Activated CD4-positive, alpha-beta T cell treated with anti-CD3 and anti-CD28 coated beads, Interleukin-2, amount 50 U/mL, for 24 hours (primary cell): ENCODE measurements around the gene ENSA.
"Not testable (repeated sequence)": the region's sequence is repeated elsewhere in the genome, so short reads cannot be mapped to it uniquely, and the experiment has no call there.

Experiments
- DNase-seq, 2 donors: peaks; one replicate each; pipeline ENCODE4 v3.0.0-alpha.2; 2020; ENCODE audit warnings: low read depth in 1 of 2, low spot score in 1 of 2

The ENSA gene

DNA sequence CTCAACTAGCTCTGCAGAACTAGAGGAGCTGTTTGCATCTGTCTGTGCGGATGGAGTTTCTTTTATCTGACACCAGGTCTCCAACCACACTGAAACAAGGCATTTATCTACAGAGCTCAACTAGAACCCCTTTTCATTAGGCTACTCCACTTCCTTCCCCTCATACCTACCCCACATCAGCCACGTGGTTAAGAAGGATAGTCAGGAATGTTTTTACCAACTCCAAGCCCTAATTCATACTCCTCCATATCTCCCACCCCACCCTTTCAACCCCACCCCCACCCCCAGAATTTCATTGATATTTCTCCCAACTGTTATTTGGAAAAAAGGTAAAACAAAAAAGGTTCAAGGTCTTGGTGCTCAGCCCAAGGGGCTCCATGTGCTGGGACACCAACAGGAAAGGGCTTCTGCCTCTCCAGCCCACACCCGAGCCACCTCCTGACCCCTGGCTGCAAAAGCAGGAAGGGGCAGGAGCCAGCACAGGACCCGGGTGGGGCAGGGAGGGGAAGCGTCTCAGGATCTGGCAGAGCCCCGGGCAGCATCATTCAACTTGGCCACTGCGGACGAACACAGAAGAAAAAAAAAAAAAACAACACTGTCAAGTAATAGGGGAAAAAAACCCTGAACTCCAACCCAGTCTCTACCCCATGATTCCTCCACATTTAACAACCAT lies 7.0 kb downstream of the ENSA start:
- DNase-seq: no peak

DNA sequence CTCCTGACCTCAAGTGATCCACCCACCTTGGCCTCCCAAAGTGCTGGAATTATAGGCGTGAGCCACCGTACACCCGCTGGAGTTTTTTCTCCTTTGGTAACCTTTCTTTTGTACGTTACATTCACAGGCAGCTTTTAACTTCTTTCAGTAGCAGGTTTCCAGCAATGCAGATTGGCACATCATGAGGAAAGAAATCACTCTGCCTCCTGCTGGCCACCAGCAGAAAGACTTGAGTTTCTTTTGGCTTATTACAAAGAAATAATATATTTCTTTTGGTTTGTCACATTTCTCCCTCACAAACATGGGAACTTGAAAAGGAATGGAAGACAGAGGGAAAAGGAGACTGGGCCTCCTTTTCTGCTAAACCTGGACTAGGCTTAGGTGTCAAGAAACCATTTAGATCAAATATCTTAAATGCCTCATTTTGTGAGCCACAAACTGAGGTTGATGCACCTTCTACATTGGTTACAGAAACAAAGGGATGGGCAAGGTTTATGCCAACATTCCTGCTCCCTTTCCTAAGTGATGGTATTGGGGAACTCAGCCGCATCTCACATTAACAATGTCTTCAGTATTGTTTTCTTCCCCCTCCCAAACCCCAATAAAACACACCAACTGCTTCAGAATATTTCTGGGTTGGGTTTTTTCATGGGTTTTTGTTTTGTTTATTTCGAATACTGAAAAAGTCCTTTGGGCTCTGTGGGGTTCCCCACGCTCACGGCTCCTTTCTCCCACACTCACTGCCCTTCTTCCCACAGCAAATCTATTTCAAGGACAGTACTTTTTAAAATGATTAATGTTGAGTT lies 7.7 kb downstream of the ENSA start:
- DNase-seq: peak in 1 of 2 donors; percentile 49

- DNase-seq: no peak
These were observed 8.5 kb downstream of the ENSA start for GRCh38 chr1:150620919-150621318.

- DNase-seq: no peak
These were observed 9.6 kb downstream of the ENSA start for GRCh38 chr1:150619576-150620509.

DNA sequence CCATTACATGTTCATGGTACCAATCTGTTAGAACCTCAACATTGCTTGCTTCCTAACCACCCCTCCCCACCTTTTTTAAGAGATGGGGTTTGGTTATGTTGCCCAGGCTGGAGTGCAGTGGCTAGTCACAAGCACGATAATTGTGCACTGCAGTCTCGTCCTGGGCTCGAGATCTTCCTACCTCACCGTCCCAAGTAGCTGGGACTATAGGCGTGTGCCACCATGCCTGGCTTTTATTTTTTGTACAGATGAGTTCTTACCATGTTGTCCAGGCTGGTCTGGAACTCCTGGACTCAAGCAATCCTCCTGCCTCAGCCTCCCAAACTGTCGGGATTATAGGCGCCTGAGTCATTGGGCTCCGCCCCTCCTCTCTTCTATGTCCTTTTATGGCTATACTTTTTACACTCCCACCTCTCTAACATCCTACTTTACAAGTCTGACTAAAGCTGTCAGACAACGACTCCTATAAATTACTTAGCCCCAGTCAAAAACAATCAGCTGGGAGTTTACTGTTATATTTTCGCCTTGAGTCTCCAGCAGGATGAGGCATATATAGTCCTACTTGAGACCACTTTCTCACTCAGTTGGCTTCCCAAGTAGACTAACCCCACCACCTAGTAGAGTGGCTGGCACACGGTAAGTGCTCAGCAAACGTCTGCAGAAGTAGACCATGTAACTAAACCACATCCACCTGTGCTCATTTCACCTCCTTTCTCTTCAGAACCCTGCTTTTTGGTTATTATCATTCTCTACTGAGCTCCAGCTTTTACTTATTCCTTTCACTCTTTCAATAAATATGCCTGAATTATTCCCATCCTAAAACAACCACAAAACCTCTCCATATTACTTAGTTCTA lies 13.8 kb downstream of the ENSA start:
- no peak for DNase-seq

GRCh38 chr1:150613061-150613920 lies 16.1 kb downstream of the ENSA start:
- DNase-seq: peak in 1 of 2 donors; percentile 60

- DNase-seq: no peak
These were observed 17.4 kb downstream of the ENSA start for GRCh38 chr1:150612014-150612345.

- DNase-seq: no peak
These were observed 18.8 kb downstream of the ENSA start for GRCh38 chr1:150610576-150610975.

- DNase-seq: no peak
These were observed 19.7 kb downstream of the ENSA start for GRCh38 chr1:150609732-150610131.

DNA sequence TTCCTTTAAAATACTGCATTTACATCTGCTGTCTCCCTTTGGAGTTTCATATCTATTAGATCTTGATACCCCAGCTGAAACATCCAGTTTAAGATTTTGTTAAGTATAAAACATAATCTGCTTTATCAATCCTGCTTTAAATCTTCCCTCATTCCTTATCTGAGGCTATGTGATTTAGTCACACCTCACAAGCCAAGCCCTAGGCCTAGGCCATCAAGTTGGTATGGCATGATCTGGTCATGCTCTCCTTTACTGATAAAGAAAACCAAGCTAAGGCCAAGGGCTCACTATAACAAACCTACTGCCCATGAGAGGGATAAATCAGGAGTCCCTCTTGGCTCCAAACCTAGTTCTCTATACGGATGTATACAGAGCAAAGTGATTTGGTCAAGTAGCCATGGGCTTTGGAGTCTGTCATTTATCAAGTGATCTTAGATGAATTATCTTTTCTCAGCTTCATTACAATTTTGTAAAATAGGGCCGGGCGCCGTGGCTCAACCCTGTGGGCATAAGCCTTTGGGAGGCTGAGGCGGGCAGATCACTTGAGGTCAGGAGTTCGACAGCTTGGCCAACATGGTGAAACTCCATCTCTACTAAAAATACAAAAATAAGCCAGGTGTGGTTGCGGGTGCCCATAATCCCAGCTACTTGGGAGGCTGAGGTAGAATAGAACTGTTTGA lies 22.8 kb downstream of the ENSA start:
- DNase-seq: no peak

- not testable (repeated sequence) for DNase-seq
These were observed 24.0 kb downstream of the ENSA start for GRCh38 chr1:150605451-150605731.

- no peak for DNase-seq
These were observed 25.2 kb downstream of the ENSA start for GRCh38 chr1:150604226-150604588.

DNA sequence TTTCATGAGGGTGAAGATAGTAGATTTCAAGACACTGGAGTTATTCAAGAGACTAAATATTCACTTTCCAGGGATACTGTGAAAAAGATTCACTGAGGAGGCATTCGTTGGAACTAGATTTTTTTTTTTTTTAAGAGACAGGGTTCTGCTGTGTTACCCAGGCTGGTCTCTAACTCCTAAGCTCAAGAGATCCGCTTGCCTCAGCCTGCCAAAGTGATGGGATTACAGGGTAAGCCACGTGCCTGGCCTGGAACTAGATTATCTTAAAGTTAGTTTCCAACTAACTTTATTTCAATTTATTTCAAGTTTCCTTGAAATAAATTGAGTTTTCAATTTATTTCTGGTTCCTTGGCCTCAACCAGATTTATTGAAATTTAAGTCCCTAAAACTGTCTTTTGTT lies 25.7 kb downstream of the ENSA start:
- DNase-seq: no peak

- DNase-seq: not testable (repeated sequence)
These were observed 27.0 kb downstream of the ENSA start for GRCh38 chr1:150602372-150602771.

DNA sequence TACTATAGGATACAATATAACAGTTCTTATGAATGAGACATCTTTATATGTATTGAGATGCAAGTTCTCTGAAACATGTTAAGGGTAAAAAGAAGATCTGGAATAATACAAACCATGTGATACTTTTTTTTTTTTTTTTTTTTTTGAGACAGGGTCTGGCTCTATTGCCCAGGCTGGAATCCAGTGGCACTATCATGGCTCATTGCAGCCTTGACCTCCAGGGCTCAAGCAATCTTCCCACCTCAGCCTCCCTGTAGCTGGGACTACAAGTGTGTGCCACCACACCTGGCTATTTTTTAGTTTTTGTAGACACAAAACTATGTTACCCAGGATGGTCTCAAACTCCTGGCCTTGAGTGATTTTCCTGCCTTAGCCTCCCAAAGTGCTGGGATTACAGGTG lies 27.9 kb downstream of the ENSA start:
- DNase-seq: no peak

GRCh38 chr1:150598346-150598745 lies 31.1 kb downstream of the ENSA start:
- not testable (repeated sequence) for DNase-seq

DNA sequence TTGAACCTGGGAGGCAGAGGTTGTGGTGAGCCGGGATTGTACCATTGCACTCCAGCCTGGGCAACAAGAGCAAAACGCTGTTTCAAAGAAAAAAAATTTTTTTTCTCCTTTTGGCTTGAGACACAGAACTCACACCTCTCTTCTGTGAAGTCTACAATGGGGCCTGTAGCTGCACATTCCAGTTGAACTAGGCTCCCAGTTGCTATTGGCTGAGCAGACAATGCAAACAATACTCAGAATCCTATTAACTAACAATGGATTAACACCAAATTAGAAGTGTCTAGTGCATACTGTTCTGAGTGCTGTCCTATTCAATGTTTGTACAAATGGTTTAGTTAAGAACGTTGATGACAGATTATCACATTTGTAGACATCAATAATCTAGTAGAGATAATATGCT lies 32.4 kb downstream of the ENSA start:
- DNase-seq: no peak

- no peak for DNase-seq
These were observed 33.1 kb downstream of the ENSA start for GRCh38 chr1:150596095-150596892.

- no peak for DNase-seq
These were observed 47.0 kb downstream of the ENSA start for GRCh38 chr1:150582371-150582770.
